ENCODE measurements around the gene KICS2. TPM values are rescaled to one million over a fixed set of nuclear protein-coding genes. Genes with fewer than 3 reads are reported as not detected.

Gene KICS2
- total RNA-seq = 3.2 and 3.7 TPM in 2 replicates

GRCh38 chr12:64222009-64222765 is at the start of gene KICS2:
Gene KICS2, minus strand, starts transcription at chr12:64222296. Its CDS starts 59 bp downstream, at chr12:64222237.
- DNase-seq (ENCODE audit: low read depth in 2 of 2) = peak; percentile 84 to 94

GRCh38 chr12:64270411-64270810 is 48.3 kb upstream of the KICS2 start:
- DNase-seq (ENCODE audit: low read depth in 2 of 2) = no peak

- no peak for DNase-seq (ENCODE audit: low read depth in 2 of 2)
Measured at GRCh38 chr12:64269161-64269560, 47.1 kb upstream of the KICS2 start.

GRCh38 chr12:64268409-64268808 is 46.3 kb upstream of the KICS2 start:
- no peak for DNase-seq (ENCODE audit: low read depth in 2 of 2)

GRCh38 chr12:64265839-64266238 is 43.7 kb upstream of the KICS2 start:
- DNase-seq (ENCODE audit: low read depth in 2 of 2) = no peak

GRCh38 chr12:64261813-64262212 is 39.7 kb upstream of the KICS2 start:
- no peak for DNase-seq (ENCODE audit: low read depth in 2 of 2)

- DNase-seq (ENCODE audit: low read depth in 2 of 2) = no peak
Measured at GRCh38 chr12:64258576-64258975, 36.5 kb upstream of the KICS2 start.

- DNase-seq (ENCODE audit: low read depth in 2 of 2) = peak; percentile 47 to 65
Measured at GRCh38 chr12:64256166-64256800, 34.2 kb upstream of the KICS2 start.

GRCh38 chr12:64255249-64255648 is 33.2 kb upstream of the KICS2 start:
- DNase-seq (ENCODE audit: low read depth in 2 of 2) = no peak

GRCh38 chr12:64253356-64253755 is 31.3 kb upstream of the KICS2 start:
- no peak for DNase-seq (ENCODE audit: low read depth in 2 of 2)

- DNase-seq (ENCODE audit: low read depth in 2 of 2) = no peak
Measured at GRCh38 chr12:64252681-64253080, 30.6 kb upstream of the KICS2 start.

GRCh38 chr12:64243809-64244208 is 21.7 kb upstream of the KICS2 start:
- no peak for DNase-seq (ENCODE audit: low read depth in 2 of 2)

GRCh38 chr12:64240781-64241180 is 18.7 kb upstream of the KICS2 start:
- DNase-seq (ENCODE audit: low read depth in 2 of 2) = no peak

GRCh38 chr12:64237382-64237781 is 15.3 kb upstream of the KICS2 start:
- no peak for DNase-seq (ENCODE audit: low read depth in 2 of 2)

GRCh38 chr12:64236549-64236948 is 14.5 kb upstream of the KICS2 start:
- peak in 1 of 2 donors; percentile 24 for DNase-seq (ENCODE audit: low read depth in 2 of 2)

- no peak for DNase-seq (ENCODE audit: low read depth in 2 of 2)
Measured at GRCh38 chr12:64232196-64232595, 10.1 kb upstream of the KICS2 start.

- DNase-seq (ENCODE audit: low read depth in 2 of 2) = no peak
Measured at GRCh38 chr12:64229796-64230195, 7.7 kb upstream of the KICS2 start.

- no peak for DNase-seq (ENCODE audit: low read depth in 2 of 2)
Measured at GRCh38 chr12:64229240-64229639, 7.1 kb upstream of the KICS2 start.

- no peak for DNase-seq (ENCODE audit: low read depth in 2 of 2)
Measured at GRCh38 chr12:64225626-64226025, 3.5 kb upstream of the KICS2 start.

- DNase-seq (ENCODE audit: low read depth in 2 of 2) = peak; percentile 40 to 82
Measured at GRCh38 chr12:64221651-64222008, 466 bp downstream of the KICS2 start.

GRCh38 chr12:64220046-64220445 is 2.0 kb downstream of the KICS2 start:
- no peak for DNase-seq (ENCODE audit: low read depth in 2 of 2)

- DNase-seq (ENCODE audit: low read depth in 2 of 2) = no peak
Measured at GRCh38 chr12:64219145-64219544, 3.0 kb downstream of the KICS2 start.

GRCh38 chr12:64218597-64218996 is 3.5 kb downstream of the KICS2 start:
- DNase-seq (ENCODE audit: low read depth in 2 of 2) = no peak
